Activated B cell treated with CpG ODN at 0.5 μM for 24 hours (primary cell): ENCODE measurements around the gene LIMK2. TPM values are rescaled to one million over a fixed set of nuclear protein-coding genes. Genes with fewer than 3 reads are reported as not detected.
"Not testable (repeated sequence)": the region's sequence is repeated elsewhere in the genome, so short reads cannot be mapped to it uniquely, and the experiment has no call there.

Source experiments
- ATAC-seq: fragments of 200-7000 bp; cut with Tn5 transposase; one replicate; pipeline ENCODE4 v1.10.0; 2021; ENCODE audit warnings: low read depth, mild to moderate bottlenecking, moderate library complexity
- CTCF ChIA-PET: fragments of 350-600 bp; sonication (Branson Sonifier 250); formaldehyde crosslinking; loops from one replicate; lab custom pipeline; 2021; ENCODE audit warnings: antibody characterized with exemption; lab: Charles Lee
- POLR2A ChIA-PET: fragments of 350-600 bp; sonication (Branson Sonifier 250); formaldehyde crosslinking; loops from one replicate; lab custom pipeline; 2021; ENCODE audit warnings: antibody characterized with exemption; lab: Charles Lee
- DNase-seq: peaks from one replicate; pipeline ENCODE4 v3.0.0; 2022
- H3K27ac Mint-ChIP-seq: one replicate; pipeline ENCODE4 v1.8.0; 2020; ENCODE audit warnings: mixed read lengths
- H3K27me3 Mint-ChIP-seq: one replicate; pipeline ENCODE4 v1.8.0; 2021; ENCODE audit warnings: mixed read lengths
- H3K36me3 Mint-ChIP-seq: one replicate; pipeline ENCODE4 v1.8.0; 2021; ENCODE audit warnings: low read depth, mixed read lengths
- H3K4me1 Mint-ChIP-seq: one replicate; pipeline ENCODE4 v1.8.0; 2021; ENCODE audit warnings: mixed read lengths
- H3K4me3 Mint-ChIP-seq: one replicate; pipeline ENCODE4 v1.8.0; 2020; ENCODE audit warnings: mild to moderate bottlenecking, mixed read lengths
- H3K9me3 Mint-ChIP-seq: one replicate; pipeline ENCODE4 v1.8.0; 2020; ENCODE audit warnings: mixed read lengths
- intact Hi-C: fragments of 100-400 bp; cut with micrococcal nuclease; formaldehyde crosslinking; loops from one replicate; pipeline ENCODE4 v1.15.1; 2024
- total RNA-seq: library from RNA; stranded (reverse); gene quantifications from 2 replicates; pipeline ENCODE4 v1.2.3, GENCODE V29; 2022
- TF ChIP-seq, protein P1 (sequence below): fragments of 200-600 bp; IDR thresholded peaks from one replicate; pipeline ENCODE4 v1.8.0; 2022; ENCODE audit warnings: antibody characterized with exemption, mild to moderate bottlenecking

LIMK2 gene
- total RNA-seq, 1 donor from 2014 or later: 17.7 TPM

DNA sequence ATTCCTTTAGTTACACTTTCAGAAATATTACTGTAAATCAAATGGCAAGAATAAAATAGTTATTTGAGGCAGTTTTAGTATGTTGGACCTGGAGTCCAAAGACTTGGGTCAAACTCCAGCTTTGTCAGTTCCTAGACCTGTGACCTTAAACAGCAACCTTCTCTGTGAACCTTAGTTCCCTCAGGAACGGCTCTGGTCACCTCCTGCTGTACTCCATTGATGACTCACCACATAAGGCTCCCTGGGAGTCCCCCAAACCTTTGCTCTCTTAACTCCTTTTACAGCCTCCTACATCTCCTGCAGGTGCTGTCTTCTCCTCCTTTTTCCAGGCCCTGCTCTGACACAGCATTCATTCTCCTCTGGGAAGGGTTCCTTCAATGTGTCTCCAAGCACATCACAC is 29.1 kb downstream of the LIMK2 start:
- POLR2A ChIA-PET: no interaction called here
- no peak overlapping the region for H3K4me3 Mint-ChIP-seq
- ATAC-seq (no peak), DNase-seq (no peak)
- H3K4me1 Mint-ChIP-seq: peaks cover 3% of the 10 kb centered on the region
- CTCF ChIA-PET: no interaction called here
- no peaks in the 10 kb centered on the region for H3K27me3 Mint-ChIP-seq
- no peak overlapping the region for H3K27ac Mint-ChIP-seq
- no peaks in the 10 kb centered on the region for H3K9me3 Mint-ChIP-seq
- TF ChIP-seq, protein P1, sequence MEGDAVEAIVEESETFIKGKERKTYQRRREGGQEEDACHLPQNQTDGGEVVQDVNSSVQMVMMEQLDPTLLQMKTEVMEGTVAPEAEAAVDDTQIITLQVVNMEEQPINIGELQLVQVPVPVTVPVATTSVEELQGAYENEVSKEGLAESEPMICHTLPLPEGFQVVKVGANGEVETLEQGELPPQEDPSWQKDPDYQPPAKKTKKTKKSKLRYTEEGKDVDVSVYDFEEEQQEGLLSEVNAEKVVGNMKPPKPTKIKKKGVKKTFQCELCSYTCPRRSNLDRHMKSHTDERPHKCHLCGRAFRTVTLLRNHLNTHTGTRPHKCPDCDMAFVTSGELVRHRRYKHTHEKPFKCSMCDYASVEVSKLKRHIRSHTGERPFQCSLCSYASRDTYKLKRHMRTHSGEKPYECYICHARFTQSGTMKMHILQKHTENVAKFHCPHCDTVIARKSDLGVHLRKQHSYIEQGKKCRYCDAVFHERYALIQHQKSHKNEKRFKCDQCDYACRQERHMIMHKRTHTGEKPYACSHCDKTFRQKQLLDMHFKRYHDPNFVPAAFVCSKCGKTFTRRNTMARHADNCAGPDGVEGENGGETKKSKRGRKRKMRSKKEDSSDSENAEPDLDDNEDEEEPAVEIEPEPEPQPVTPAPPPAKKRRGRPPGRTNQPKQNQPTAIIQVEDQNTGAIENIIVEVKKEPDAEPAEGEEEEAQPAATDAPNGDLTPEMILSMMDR: no peak
- intact Hi-C loops: no loop called here
- peaks cover 15% of the 10 kb centered on the region for H3K36me3 Mint-ChIP-seq

DNA sequence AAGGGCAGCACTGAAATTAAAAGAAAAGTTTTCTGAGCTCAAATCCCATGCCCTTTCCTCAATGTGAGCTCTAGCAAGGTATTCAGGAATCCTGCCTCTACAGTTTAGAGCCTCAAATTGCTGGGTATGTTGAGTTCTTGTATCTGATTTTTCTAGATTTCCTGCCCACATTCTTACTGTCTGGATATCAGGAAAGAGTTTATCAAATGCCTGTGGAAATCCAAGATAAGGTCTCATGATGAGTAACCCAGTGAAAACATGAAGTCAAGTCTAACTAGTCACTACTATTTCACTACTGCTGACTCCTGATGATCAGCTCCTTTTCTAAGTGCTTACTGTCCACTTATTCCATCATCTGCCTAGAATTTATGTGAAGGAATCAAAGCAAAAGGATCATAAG is 29.8 kb downstream of the LIMK2 start:
- ATAC-seq (no peak), DNase-seq (no peak)
- intact Hi-C loops: no loop called here
- H3K27ac Mint-ChIP-seq: no peak overlapping the region
- no peak overlapping the region for H3K4me3 Mint-ChIP-seq
- H3K27me3 Mint-ChIP-seq: no peaks in the 10 kb centered on the region
- ChIA-PET CTCF (no interaction called here), POLR2A (no interaction called here)
- TF ChIP-seq, protein P1: no peak
- peaks cover 3% of the 10 kb centered on the region for H3K4me1 Mint-ChIP-seq
- peaks cover 15% of the 10 kb centered on the region for H3K36me3 Mint-ChIP-seq
- H3K9me3 Mint-ChIP-seq: no peaks in the 10 kb centered on the region

DNA sequence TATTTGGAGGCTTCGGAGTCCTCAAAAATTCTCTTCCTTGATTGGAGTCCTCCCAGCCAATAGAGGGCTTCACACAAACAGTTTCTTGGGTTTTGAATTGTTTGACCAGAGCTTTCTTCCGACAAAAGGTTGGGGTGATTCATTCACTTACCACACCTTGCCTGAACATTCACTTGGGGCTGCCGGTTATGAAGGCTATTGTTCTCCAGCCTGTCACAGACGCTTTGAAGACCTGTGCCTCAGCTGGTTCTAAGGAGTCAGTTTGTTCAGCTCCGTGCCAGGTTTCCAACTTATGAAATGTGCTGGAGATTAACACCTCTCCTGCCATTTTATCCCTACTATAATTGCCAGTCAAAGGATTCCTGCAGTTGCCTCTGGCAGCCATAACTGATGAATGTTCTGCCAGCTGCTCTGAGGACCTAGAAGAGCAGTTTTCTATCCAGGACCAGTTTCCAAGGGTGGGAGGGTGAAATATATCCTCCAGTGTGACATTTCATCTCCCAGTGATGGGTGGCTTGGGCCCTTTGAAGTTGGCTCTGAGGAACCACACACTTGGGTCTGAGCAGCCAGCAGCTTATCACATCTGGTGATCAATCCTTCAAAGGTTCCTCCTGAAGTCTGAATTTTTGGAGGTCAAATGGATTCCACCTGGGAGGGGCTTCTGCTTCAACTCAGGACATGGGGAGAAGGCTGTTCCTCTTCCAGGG is 31.4 kb downstream of the LIMK2 start:
- ChIA-PET POLR2A (no interaction called here), CTCF (no interaction called here)
- Mint-ChIP-seq H3K4me1 (peaks cover 6% of the 10 kb centered on the region), H3K9me3 (no peaks in the 10 kb centered on the region), H3K27me3 (no peaks in the 10 kb centered on the region), H3K36me3 (peaks cover 15% of the 10 kb centered on the region), H3K4me3 (no peak overlapping the region), H3K27ac (no peak overlapping the region)
- intact Hi-C loops: no loop called here
- ATAC-seq (no peak), DNase-seq (no peak)
- TF ChIP-seq, protein P1: no peak

DNA sequence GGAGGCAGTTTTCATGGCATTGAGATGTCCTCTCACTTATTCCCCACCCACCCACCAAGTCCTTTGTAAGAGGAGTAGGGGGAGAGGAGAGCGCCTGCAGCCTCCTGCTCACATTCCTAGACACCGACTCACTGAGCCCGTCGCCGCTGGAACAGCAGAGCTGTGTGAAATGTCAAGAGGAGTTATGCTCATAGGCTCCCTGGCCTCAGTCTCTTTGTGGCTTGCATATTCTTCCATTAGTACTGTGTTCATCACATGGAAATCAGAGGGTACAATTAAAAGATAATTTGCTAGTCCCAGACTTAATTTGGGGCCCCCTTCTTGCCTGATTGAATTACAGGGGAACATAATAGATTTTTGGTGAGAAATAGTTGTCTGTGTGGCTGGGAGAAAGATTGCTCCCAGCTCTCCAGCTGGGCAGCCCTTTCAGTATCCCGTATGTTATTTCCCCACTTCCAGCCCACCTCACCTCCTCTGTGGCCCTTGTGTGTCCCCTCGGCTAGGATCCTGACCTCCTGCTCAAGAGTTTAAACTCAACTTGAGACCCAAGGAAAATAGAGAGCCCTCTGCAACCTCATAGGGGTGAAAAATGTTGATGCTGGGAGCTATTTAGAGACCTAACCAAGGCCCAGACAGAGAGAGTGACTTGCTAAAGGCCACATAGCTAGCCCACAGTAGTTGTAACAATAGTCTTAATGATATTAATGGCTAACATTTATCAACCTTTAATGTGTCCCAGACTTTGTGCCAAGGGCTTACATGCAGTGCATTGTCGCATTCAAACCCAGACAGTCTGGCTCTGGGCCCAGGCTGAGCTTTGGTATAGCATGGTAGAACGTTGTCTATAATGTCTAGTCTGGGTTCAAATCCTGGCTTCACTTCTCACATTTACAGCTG is 32.2 kb downstream of the LIMK2 start:
- CTCF ChIA-PET: no interaction called here
- POLR2A ChIA-PET: no interaction called here
- Mint-ChIP-seq H3K36me3 (peaks cover 13% of the 10 kb centered on the region), H3K4me1 (peaks cover 6% of the 10 kb centered on the region), H3K4me3 (no peak overlapping the region), H3K27ac (no peak overlapping the region), H3K9me3 (no peaks in the 10 kb centered on the region), H3K27me3 (no peaks in the 10 kb centered on the region)
- TF ChIP-seq, protein P1: no peak
- intact Hi-C loops: no loop called here
- no peak for ATAC-seq
- DNase-seq: no peak

DNA sequence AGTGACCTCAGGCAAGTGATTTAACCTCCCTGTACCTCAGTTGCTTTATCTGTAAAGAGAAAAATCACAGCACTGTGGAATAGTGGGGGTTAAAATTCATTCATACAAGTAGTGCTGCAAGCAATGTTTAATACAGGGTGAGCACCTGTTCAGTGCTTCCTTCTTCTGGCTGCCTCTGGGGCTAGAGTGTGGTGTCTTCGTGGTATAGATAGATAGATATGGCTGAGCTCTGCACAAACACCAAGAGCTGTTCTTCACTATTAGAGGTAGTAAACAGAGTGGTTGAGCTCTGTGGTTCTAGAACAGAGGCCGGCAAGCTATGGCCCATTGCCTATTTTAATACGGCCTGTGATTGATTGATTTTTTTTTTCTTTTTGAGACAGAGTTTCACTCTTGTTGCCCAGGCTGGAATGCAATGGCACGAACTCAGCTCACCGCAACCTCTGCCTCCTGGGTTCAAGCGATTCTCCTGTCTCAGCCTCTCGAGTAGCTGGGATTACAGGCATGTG is 32.9 kb downstream of the LIMK2 start:
- peaks cover 13% of the 10 kb centered on the region for H3K36me3 Mint-ChIP-seq
- TF ChIP-seq, protein P1: no peak
- peaks cover 6% of the 10 kb centered on the region for H3K4me1 Mint-ChIP-seq
- ATAC-seq: no peak
- POLR2A ChIA-PET: no interaction called here
- H3K27me3 Mint-ChIP-seq: no peaks in the 10 kb centered on the region
- DNase-seq: no peak
- no peak overlapping the region for H3K27ac Mint-ChIP-seq
- H3K9me3 Mint-ChIP-seq: no peaks in the 10 kb centered on the region
- intact Hi-C loops: no loop called here
- H3K4me3 Mint-ChIP-seq: no peak overlapping the region
- CTCF ChIA-PET: no interaction called here

DNA sequence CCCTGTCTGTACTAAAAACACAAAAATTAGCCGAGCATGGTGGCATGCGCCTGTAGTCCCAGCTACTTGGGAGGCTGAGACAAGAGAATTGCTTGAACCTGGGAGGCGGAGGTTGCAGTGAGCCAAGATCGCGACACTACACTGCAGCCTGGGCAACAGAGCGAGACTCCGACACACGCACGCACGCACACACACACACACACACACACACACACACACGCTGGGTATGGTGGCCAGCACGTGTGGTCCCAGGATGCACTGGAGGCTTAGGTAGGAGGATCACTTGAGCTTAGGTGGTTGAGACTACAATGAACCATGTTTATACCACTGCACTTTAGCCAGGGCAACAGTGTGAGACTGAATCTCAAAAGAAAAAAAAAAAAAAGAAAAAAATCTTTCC is 33.9 kb downstream of the LIMK2 start:
- ATAC-seq, H3K4me3 Mint-ChIP-seq, DNase-seq, H3K27ac Mint-ChIP-seq, H3K27me3 Mint-ChIP-seq, H3K9me3 Mint-ChIP-seq, H3K4me1 Mint-ChIP-seq, CTCF ChIA-PET, intact Hi-C loops: not testable (repeated sequence)
- H3K36me3 Mint-ChIP-seq: peaks cover 11% of the 10 kb centered on the region
- POLR2A ChIA-PET: interaction anchor here (0.7 kb wide), 1 partner anchor 616 kb away, joined by 4 read pairs; no protein-coding TSS in a partner anchor
